ENCODE measurements around the gene GLUD1.
"Not testable (repeated sequence)": the region's sequence is repeated elsewhere in the genome, so short reads cannot be mapped to it uniquely, and the experiment has no call there.

DNA sequence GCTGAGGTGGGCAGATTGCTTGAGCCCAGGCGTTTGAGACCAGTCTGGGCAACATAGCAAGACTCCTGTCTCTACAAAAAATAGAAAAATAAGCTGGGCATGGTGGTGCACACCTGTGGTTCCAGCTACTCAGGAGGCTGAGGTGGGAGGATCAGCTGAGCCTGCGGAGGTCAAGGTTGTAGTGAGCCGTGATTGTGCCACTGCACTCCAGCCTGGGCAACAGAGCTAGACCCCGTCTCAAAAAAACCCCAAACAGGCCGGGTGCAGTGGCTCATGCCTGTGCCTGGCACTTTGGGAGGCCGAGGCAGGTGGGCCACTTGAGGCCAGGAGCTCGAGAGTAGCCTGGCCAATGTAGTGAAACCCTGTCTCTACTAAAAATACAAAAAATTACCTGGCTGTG, 51.1 kb downstream of the GLUD1 start:
- not testable (repeated sequence) for TF ChIP-seq ZNF274 (IDR thresholded peaks at IDR 0.05; ENCODE audit: low read depth, low read length); YY1 (IDR thresholded peaks at IDR 0.05; ENCODE audit: insufficient read depth, insufficient read length); SUZ12 (IDR thresholded peaks at IDR 0.05; ENCODE audit: extremely low read depth, insufficient read depth, insufficient read length)

Measured in NT2/D1 (cell line).